ENCODE measurements around the gene ZNF614. TPM values are rescaled to one million over a fixed set of nuclear protein-coding genes. Genes with fewer than 3 reads are reported as not detected.
"Not testable (repeated sequence)": the region's sequence is repeated elsewhere in the genome, so short reads cannot be mapped to it uniquely, and the experiment has no call there.

ZNF614 gene
- total RNA-seq, 1 donor from 2014 or later: 8.7 TPM

GRCh38 chr19:51986309-51987291 lies 41.6 kb downstream of the ZNF614 start, which contains the start of gene ZNF350:
ZNF350 (minus strand) TSS chr19:51986840; CDS start chr19:51974360, 12,480 bp downstream.
- peak; percentile 98 for DNase-seq (ENCODE audit: low spot score)

- DNase-seq (ENCODE audit: low spot score): no peak
These were observed 44.8 kb downstream of the ZNF614 start for GRCh38 chr19:51983361-51983760.

DNA sequence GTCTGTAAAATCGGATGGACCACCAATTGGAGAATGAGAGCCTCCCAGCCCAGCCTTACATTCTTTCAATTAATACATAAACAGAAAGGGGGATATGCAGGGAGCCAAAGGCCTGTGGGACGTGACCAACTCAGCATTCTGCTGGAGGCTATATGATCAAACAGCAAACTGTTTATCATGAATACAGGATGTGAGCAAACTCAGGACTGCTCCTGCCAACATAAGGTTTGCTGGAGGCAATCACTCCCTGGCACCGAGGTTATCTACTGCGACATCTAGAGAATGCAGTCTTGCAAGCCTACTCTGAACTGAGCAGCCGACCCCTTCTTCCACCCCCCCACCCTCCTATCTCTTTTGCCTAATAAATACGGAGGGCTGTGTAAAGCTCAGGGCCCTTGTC lies 47.3 kb downstream of the ZNF614 start:
- DNase-seq (ENCODE audit: low spot score): not testable (repeated sequence)

GRCh38 chr19:51980116-51980736 lies 48.0 kb downstream of the ZNF614 start:
- no peak for DNase-seq (ENCODE audit: low spot score)

DNA sequence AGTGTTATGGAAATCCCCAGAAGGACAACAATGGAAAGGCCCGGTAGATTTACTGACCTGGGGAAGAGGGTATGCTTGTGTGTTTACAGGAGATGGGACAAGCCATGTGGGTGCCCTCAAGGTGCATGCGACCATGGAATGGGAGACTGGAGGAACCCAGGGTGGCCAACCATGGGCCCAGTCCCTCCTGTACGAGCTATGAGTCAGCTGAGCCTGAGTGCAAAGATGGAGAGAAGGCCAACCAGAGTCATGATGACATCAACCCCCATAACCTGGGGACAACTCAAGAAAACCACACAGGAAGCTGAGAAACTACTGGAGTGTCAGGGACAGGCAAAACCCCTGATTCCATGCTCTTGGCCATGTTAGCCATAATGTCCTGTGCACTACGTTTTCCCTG lies 49.3 kb downstream of the ZNF614 start:
- DNase-seq (ENCODE audit: low spot score): no peak

GRCh38 chr19:51977346-51977745 lies 50.8 kb downstream of the ZNF614 start:
- no peak for DNase-seq (ENCODE audit: low spot score)

GRCh38 chr19:51976852-51977251 lies 51.3 kb downstream of the ZNF614 start:
- DNase-seq (ENCODE audit: low spot score): no peak

DNA sequence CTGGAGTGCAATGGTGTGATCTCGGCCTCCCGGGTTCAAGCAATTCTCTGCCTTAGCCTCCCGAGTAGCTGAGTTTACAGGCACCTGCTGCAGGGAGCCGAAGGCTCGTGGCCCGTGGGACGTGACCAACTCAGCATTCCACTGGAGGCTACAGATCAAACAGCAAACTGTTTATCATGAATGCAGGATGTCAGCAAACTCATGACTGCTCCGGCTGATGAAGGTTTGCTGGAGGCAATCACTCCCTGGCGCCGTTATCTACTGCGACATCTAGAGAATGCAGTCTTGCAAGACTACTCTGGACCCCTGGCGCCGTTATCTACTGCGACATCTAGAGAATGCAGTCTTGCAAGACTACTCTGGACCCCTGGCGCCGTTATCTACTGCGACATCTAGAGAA lies 52.4 kb downstream of the ZNF614 start:
- not testable (repeated sequence) for DNase-seq (ENCODE audit: low spot score)

DNA sequence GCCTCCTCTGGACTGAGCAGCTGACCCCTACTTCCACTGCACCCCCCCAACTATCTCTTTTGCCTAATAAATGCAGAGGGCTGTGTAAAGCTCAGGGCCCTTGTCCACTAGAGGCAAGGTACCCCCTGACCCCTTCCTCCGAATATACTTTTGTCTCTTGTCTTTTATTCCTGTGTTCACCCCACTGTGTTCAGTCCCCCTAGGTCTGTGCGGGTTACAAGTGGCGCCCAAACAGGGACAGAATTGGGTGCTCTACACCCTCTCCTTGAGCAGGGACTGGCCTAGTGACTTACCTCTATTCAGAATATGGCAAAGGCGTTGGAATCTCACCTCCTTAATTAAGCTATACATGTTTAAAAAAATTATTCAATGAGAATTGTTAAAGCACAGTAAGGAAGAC lies 56.6 kb downstream of the ZNF614 start:
- DNase-seq (ENCODE audit: low spot score): no peak

GRCh38 chr19:51970718-51971117 lies 57.5 kb downstream of the ZNF614 start:
- DNase-seq (ENCODE audit: low spot score): no peak

DNA sequence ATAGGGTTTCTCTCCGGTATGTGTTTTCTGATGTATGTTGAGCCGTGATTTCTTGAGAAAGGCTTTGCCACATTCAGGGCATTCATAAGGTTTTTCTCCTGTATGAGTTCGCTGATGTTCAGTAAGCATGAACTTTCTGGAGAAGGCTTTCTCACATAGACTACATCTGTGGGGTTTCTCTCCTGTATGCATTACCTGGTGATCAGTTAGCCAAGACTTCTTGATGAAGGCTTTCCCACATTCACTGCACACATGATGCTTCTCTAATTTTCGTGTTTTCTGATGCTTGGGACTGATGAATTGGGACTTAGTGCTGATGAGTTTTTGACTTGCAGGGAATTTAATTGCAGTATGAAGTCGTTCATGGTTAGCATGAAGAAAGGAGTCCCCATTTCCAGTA lies 62.6 kb downstream of the ZNF614 start:
- DNase-seq (ENCODE audit: low spot score): no peak

Other genes with a start within 250 kb of the ZNF614 start
- gene FPR3, start 233.2 kb downstream of the ZNF614 start, total RNA-seq: 7.0 TPM
- 16.8 TPM for gene ZNF577, start 140.4 kb downstream of the ZNF614 start, total RNA-seq
- gene ZNF649, start 123.4 kb downstream of the ZNF614 start, total RNA-seq: 13.9 TPM
- 7.9 TPM for gene ZNF613, start 100.9 kb downstream of the ZNF614 start, total RNA-seq
- 12.8 TPM for gene ZNF350, start 41.5 kb downstream of the ZNF614 start, total RNA-seq
- 12.2 TPM for gene ZNF615, start 20.2 kb downstream of the ZNF614 start, total RNA-seq
- 15.1 TPM for gene ZNF432, start 20.5 kb upstream of the ZNF614 start, total RNA-seq
- gene ZNF841, start 67.4 kb upstream of the ZNF614 start, total RNA-seq: 25.5 TPM
- 13.4 TPM for gene ZNF616, start 111.6 kb upstream of the ZNF614 start, total RNA-seq
- gene ZNF836, start 143.2 kb upstream of the ZNF614 start, total RNA-seq: 16.7 TPM
- gene PPP2R1A, start 161.7 kb upstream of the ZNF614 start, total RNA-seq: 286 TPM
- 17.4 TPM for gene ZNF766, start 241.2 kb upstream of the ZNF614 start, total RNA-seq

Data from mucosa of gallbladder (tissue), 1 donor.